H1 (cell line): Measurements from ENCODE around the gene SRMS. TPM values are rescaled to one million over a fixed set of nuclear protein-coding genes. Genes with fewer than 3 reads are reported as not detected.

Experiments used
- CTCF ChIA-PET: fragments of 300-600 bp; sonication (Branson Sonifier 250); formaldehyde crosslinking; loops from one replicate; lab custom pipeline; 2021; ENCODE audit not compliant: partially characterized antibody; lab: Charles Lee
- POLR2A ChIA-PET: fragments of 300-600 bp; sonication (Branson Sonifier 250); formaldehyde crosslinking; loops from one replicate; lab custom pipeline; 2021; ENCODE audit warnings: inconsistent platforms; ENCODE audit not compliant: partially characterized antibody; lab: Charles Lee
- DNase-seq, 2 experiments: peaks; one replicate each; pipeline versions ENCODE4 v3.0.0 to v3.0.0-alpha.2; 2010 to 2022; ENCODE audit warnings: low spot score in 2 of 2, low read depth in 1 of 2, mixed read lengths in 1 of 2
- FAIRE-seq: peaks from 2 replicates; lab custom pipeline; 2011; peaks lifted over from hg19 to GRCh38; lab: Jason Lieb, UNC
- H2AFZ ChIP-seq: 2 replicates; pipeline ENCODE4 v1.8.1; 2012; ENCODE audit warnings: low read length, inconsistent platforms
- H2AK5ac ChIP-seq: 2 replicates; pipeline ENCODE4 v1.6.1; 2013; ENCODE audit warnings: low read depth, low read length
- H2BK120ac ChIP-seq: replicated peaks from 2 replicates; pipeline ENCODE3; 2013; ENCODE audit warnings: low read depth, low read length, inconsistent platforms
- H2BK12ac ChIP-seq: 2 replicates; pipeline ENCODE4 v1.6.1; 2013; ENCODE audit warnings: low read depth, low read length
- H2BK15ac ChIP-seq: 2 replicates; pipeline ENCODE4 v1.6.1; 2013; ENCODE audit warnings: low read length
- H2BK20ac ChIP-seq: 2 replicates; pipeline ENCODE4 v1.6.1; 2013; ENCODE audit warnings: low read length
- H2BK5ac ChIP-seq: 2 replicates; pipeline ENCODE4 v1.6.1; 2013; ENCODE audit warnings: low read depth, low read length
- H3K14ac ChIP-seq: 2 replicates; pipeline ENCODE4 v1.6.1; 2013; ENCODE audit warnings: inconsistent platforms; ENCODE audit not compliant: insufficient read length
- H3K18ac ChIP-seq: 2 replicates; pipeline ENCODE4 v1.6.1; 2013; ENCODE audit warnings: low read length; ENCODE audit errors: extremely low read depth
- H3K23ac ChIP-seq: 2 replicates; pipeline ENCODE4 v1.6.1; 2013; ENCODE audit warnings: inconsistent platforms; ENCODE audit not compliant: insufficient read length
- H3K23me2 ChIP-seq: 2 replicates; pipeline ENCODE4 v1.6.1; 2013; ENCODE audit warnings: low read depth, low read length
- H3K27ac ChIP-seq: 2 replicates; pipeline ENCODE4 v1.6.1; 2011; ENCODE audit warnings: low read depth, low read length, inconsistent platforms
- H3K27me3 ChIP-seq, 4 experiments: replicated peaks in 1 of 4; 1 replicate in 1 of 4; 2 replicates in 3 of 4; pipeline versions ENCODE4 v1.6.1 to v1.8.1; 2011 to 2013; ENCODE audit warnings: low read length in 3 of 4, mild to moderate bottlenecking in 3 of 4, inconsistent platforms in 2 of 4, mixed read lengths in 2 of 4, moderate library complexity in 1 of 4; ENCODE audit not compliant: control insufficient read depth in 3 of 4, insufficient read depth in 3 of 4; ENCODE audit errors: extremely low read depth in 1 of 4
- H3K36me3 ChIP-seq, 4 experiments: 2 replicates each; pipeline versions ENCODE4 v1.6.1 to v1.8.1; 2011 to 2013; ENCODE audit warnings: mild to moderate bottlenecking in 4 of 4, low read length in 3 of 4, moderate library complexity in 2 of 4, control low read depth in 1 of 4, inconsistent platforms in 1 of 4; ENCODE audit not compliant: insufficient read depth in 4 of 4, control insufficient read depth in 2 of 4
- H3K4ac ChIP-seq: replicated peaks from 2 replicates; pipeline ENCODE3; 2013; ENCODE audit warnings: low read length, low read depth, mixed read lengths, inconsistent platforms; ENCODE audit not compliant: insufficient read length
- H3K4me1 ChIP-seq, 4 experiments: replicated peaks in 1 of 4; 1 replicate in 1 of 4; 2 replicates in 3 of 4; pipeline versions ENCODE4 v1.6.1 to v1.8.1; 2011 to 2013; ENCODE audit warnings: low read length in 3 of 4, inconsistent platforms in 2 of 4, mixed read lengths in 1 of 4; ENCODE audit not compliant: insufficient read depth in 4 of 4, control insufficient read depth in 3 of 4
- H3K4me2 ChIP-seq, 2 experiments: 2 replicates each; pipeline versions ENCODE4 v1.6.1 to v1.8.1; 2011 to 2013; ENCODE audit warnings: low read depth in 2 of 2, low read length in 2 of 2, control low read depth in 1 of 2, inconsistent platforms in 1 of 2, mild to moderate bottlenecking in 1 of 2; ENCODE audit not compliant: insufficient read depth in 1 of 2
- H3K4me3 ChIP-seq, 4 experiments: fragments of 200-600, 300-600 bp in 1 of 4; sonication (generic), shearing (Covaris generic), sonication (Bioruptor Twin) in 1 of 4; 2 replicates each; pipeline versions ENCODE4 v1.5.1 to v1.8.1; 2011 to 2016; ENCODE audit warnings: low read length in 4 of 4, low read depth in 3 of 4, control low read depth in 2 of 4, inconsistent platforms in 2 of 4, mild to moderate bottlenecking in 2 of 4, mixed read lengths in 1 of 4, moderate library complexity in 1 of 4; ENCODE audit not compliant: insufficient read depth in 2 of 4; ENCODE audit errors: extremely low read depth in 1 of 4
- H3K56ac ChIP-seq: replicated peaks from 2 replicates; pipeline ENCODE3; 2013; ENCODE audit warnings: low read depth, mild to moderate bottlenecking, mixed read lengths, low read length, inconsistent platforms; ENCODE audit not compliant: insufficient read length
- H3K79me1 ChIP-seq: 2 replicates; pipeline ENCODE4 v1.6.1; 2013; ENCODE audit warnings: low read depth, low read length, control low read depth
- H3K79me2 ChIP-seq, 2 experiments: 2 replicates each; pipeline versions ENCODE4 v1.6.1 to v1.8.1; 2012 to 2013; ENCODE audit warnings: low read length in 2 of 2, mild to moderate bottlenecking in 2 of 2, inconsistent platforms in 1 of 2; ENCODE audit not compliant: insufficient read depth in 2 of 2, control insufficient read depth in 1 of 2
- H3K9ac ChIP-seq, 4 experiments: replicated peaks in 1 of 4; 1 replicate in 1 of 4; 2 replicates in 3 of 4; pipeline versions ENCODE4 v1.6.1 to v1.8.1; 2011 to 2013; ENCODE audit warnings: low read depth in 3 of 4, low read length in 3 of 4, control low read depth in 2 of 4, mild to moderate bottlenecking in 2 of 4, moderate library complexity in 2 of 4, inconsistent platforms in 1 of 4; ENCODE audit errors: extremely low read depth in 1 of 4
- H3K9me3 ChIP-seq, 2 experiments: 2 replicates each; pipeline versions ENCODE4 v1.6.1 to v1.8.1; 2012 to 2013; ENCODE audit warnings: mild to moderate bottlenecking in 2 of 2, moderate library complexity in 2 of 2, control low read depth in 1 of 2, inconsistent platforms in 1 of 2, low read depth in 1 of 2, low read length in 1 of 2, mixed read lengths in 1 of 2; ENCODE audit not compliant: insufficient read depth in 2 of 2
- H4K20me1 ChIP-seq, 2 experiments: replicated peaks in 1 of 2; 2 replicates each; pipeline versions ENCODE3 to v1.8.1; 2011 to 2013; ENCODE audit warnings: inconsistent platforms in 2 of 2, low read length in 2 of 2, mild to moderate bottlenecking in 1 of 2; ENCODE audit not compliant: insufficient read depth in 2 of 2, control insufficient read depth in 1 of 2
- H4K5ac ChIP-seq: 2 replicates; pipeline ENCODE4 v1.6.1; 2013; ENCODE audit warnings: low read length, low read depth, mixed read lengths, inconsistent platforms; ENCODE audit not compliant: insufficient read length
- H4K8ac ChIP-seq: 2 replicates; pipeline ENCODE4 v1.8.0; 2013; ENCODE audit warnings: mild to moderate bottlenecking, moderate library complexity, low read length, inconsistent platforms; ENCODE audit not compliant: insufficient read depth; ENCODE audit errors: extremely low read depth
- H4K91ac ChIP-seq: replicated peaks from 2 replicates; pipeline ENCODE3; 2013; ENCODE audit warnings: low read length, mixed read lengths, inconsistent platforms; ENCODE audit not compliant: insufficient read length
- GABPA ChIP-seq: IDR thresholded peaks from 2 replicates; pipeline ENCODE4 v1.6.1; 2011; ENCODE audit warnings: mild to moderate bottlenecking, low read length, moderate library complexity, borderline replicate concordance; ENCODE audit not compliant: insufficient read depth
- KDM4A ChIP-seq: IDR thresholded peaks from one replicate; pipeline ENCODE4 v1.7.1; 2012; ENCODE audit warnings: low read depth, mild to moderate bottlenecking, moderate library complexity, low read length, inconsistent platforms; ENCODE audit not compliant: severe bottlenecking
- MAX ChIP-seq: IDR thresholded peaks from 2 replicates; pipeline ENCODE4 v1.6.1; 2012; ENCODE audit warnings: inconsistent platforms
- WGBS, 2 experiments: shearing (Covaris generic) in 1 of 2; methylation state at CpG; one replicate each; pipeline versions ENCODE4 v1.1.6 to v1.1.7; 2013 to 2015; ENCODE audit warnings: low lambda C conversion rate in 2 of 2, mixed read lengths in 2 of 2, inconsistent platforms in 1 of 2, low coverage in 1 of 2, missing lambda C conversion rate in 1 of 2; ENCODE audit not compliant: insufficient replicate concordance in 2 of 2, insufficient coverage in 1 of 2, insufficient read length in 1 of 2; ENCODE audit errors: extremely low coverage in 1 of 2, missing lambda C conversion rate in 1 of 2; 5-methylcytosine and 5-hydroxymethylcytosine counted together
- polyA plus RNA-seq, 7 experiments: library from polyadenylated mRNA; depleted of rRNA in 3 of 7; stranded (reverse) in 5 of 7; unstranded in 2 of 7; fragments of >200 nt in 5 of 7; fragments of 200-250 nt in 2 of 7; gene quantifications; 1 replicate in 5 of 7; 2 replicates in 1 of 7; 4 replicates in 1 of 7; pipeline versions ENCODE4 v1.2.1 to v1.2.3, GENCODE V29; 2011 to 2013; ENCODE audit warnings: missing spikeins in 2 of 7, mixed read lengths in 2 of 7
- total RNA-seq: library from RNA; stranded (reverse); fragmentation: NEBNext Ultra II Directional; extraction: Animal tissue kit (Norgen Biotek cat#: 25700); gene quantifications from 2 replicates; pipeline ENCODE4 v1.2.1, GENCODE V29; 2021

Gene SRMS
- total and polyA plus RNA-seq, 2 of the 8 experiments (the other 6 are each of a cell fraction or from before 2014, with no cell fraction given): 0.39 to 0.76 TPM

GRCh38 chr20:63573647-63574131, 26.1 kb upstream of the SRMS start:
- Histone ChIP-seq H3K56ac (no peak overlapping the region), H3K27me3 (no peaks in the 10 kb centered on the region; a peak in 1 of 7 replicates), H2BK15ac (no peak overlapping the region), H3K23ac (no peak overlapping the region), H4K20me1 (peaks cover 0 to 3% of the 10 kb centered on the region in 2 experiments), H2AFZ (no peak overlapping the region), H4K8ac (no peak overlapping the region), H3K4me2 (peak overlapping the region; percentile 63 to 95), H2BK5ac (no peak overlapping the region), H3K23me2 (no peaks in the 10 kb centered on the region; the same call in 1 of the 2 replicates), H3K18ac (no peak overlapping the region; the same call in 1 of the 2 replicates), H2BK12ac (no peak overlapping the region), H3K27ac (no peak overlapping the region), H3K79me1 (no peaks in the 10 kb centered on the region), H3K36me3 (no peaks in the 10 kb centered on the region), H3K4ac (no peak overlapping the region), H4K5ac (no peak overlapping the region), H3K14ac (no peak overlapping the region), H4K91ac (no peak overlapping the region), H3K4me3 (peak overlapping the region; percentile 32 to 77 (median 61)), H2BK120ac (no peak overlapping the region), H2BK20ac (no peak overlapping the region), H2AK5ac (no peak overlapping the region), H3K4me1 (peaks cover 0 to 6% (median 6%) of the 10 kb centered on the region in 4 experiments; a peak in 6 of 7 replicates), H3K9ac (peak overlapping the region in 3 of 4 experiments; percentile 25 to 47 (median 46); a peak in 4 of 7 replicates), H3K79me2 (no peaks in the 10 kb centered on the region), H3K9me3 (no peaks in the 10 kb centered on the region)
- no peak for FAIRE-seq
- DNase-seq: no peak
- 11% methylated on average over 12 of the region's 24 CpGs; no CpG with 5 or more reads in 1 of the 2 experiments for WGBS, 2 experiments
- CTCF ChIA-PET: interaction anchor here (0.9 to 3.2 kb wide), 8 partner anchors 9 to 69 kb away, joined by 3 to 20 read pairs (median 4); partner anchors contain the start of gene PTK6
- TF ChIP-seq GABPA (no peak), KDM4A (peak; percentile 22), MAX (no peak)
- POLR2A ChIA-PET: interaction anchor here (0.9 to 3.0 kb wide), 3 partner anchors 8 to 54 kb away, joined by 4 to 12 read pairs (median 5); partner anchors contain the start of gene GMEB2
